HUES64 (cell line): Measurements from ENCODE around the gene OAS3.
"Not testable (repeated sequence)": the region's sequence is repeated elsewhere in the genome, so short reads cannot be mapped to it uniquely, and the experiment has no call there.

Experiments used
- H3K27ac ChIP-seq: 2 replicates; pipeline ENCODE4 v1.7.0; 2013; ENCODE audit warnings: low read depth, low read length, inconsistent platforms
- H3K27me3 ChIP-seq: 2 replicates; pipeline ENCODE4 v1.6.1; 2013; ENCODE audit warnings: mild to moderate bottlenecking, low read length; ENCODE audit not compliant: insufficient read depth
- H3K36me3 ChIP-seq: 2 replicates; pipeline ENCODE4 v1.6.1; 2013; ENCODE audit warnings: mild to moderate bottlenecking, low read length; ENCODE audit not compliant: insufficient read depth
- H3K4me1 ChIP-seq: 2 replicates; pipeline ENCODE4 v1.6.1; 2013; ENCODE audit warnings: mild to moderate bottlenecking, low read length, moderate library complexity; ENCODE audit not compliant: insufficient read depth
- H3K4me3 ChIP-seq: 2 replicates; pipeline ENCODE4 v1.5.1; 2013; ENCODE audit warnings: mild to moderate bottlenecking, low read length, moderate library complexity
- H3K9ac ChIP-seq: 2 replicates; pipeline ENCODE4 v1.6.1; 2013; ENCODE audit warnings: mild to moderate bottlenecking, low read depth, low read length
- H3K9me3 ChIP-seq: 2 replicates; pipeline ENCODE4 v1.6.1; 2013; ENCODE audit warnings: low read depth, low read length; ENCODE audit not compliant: insufficient read depth
- WGBS: fragments of 150-250, 120-280 bp; methylation state at CpG from one replicate; pipeline ENCODE4 v1.1.7; 2013; ENCODE audit warnings: missing lambda C conversion rate; 5-methylcytosine and 5-hydroxymethylcytosine counted together

OAS3 gene

DNA sequence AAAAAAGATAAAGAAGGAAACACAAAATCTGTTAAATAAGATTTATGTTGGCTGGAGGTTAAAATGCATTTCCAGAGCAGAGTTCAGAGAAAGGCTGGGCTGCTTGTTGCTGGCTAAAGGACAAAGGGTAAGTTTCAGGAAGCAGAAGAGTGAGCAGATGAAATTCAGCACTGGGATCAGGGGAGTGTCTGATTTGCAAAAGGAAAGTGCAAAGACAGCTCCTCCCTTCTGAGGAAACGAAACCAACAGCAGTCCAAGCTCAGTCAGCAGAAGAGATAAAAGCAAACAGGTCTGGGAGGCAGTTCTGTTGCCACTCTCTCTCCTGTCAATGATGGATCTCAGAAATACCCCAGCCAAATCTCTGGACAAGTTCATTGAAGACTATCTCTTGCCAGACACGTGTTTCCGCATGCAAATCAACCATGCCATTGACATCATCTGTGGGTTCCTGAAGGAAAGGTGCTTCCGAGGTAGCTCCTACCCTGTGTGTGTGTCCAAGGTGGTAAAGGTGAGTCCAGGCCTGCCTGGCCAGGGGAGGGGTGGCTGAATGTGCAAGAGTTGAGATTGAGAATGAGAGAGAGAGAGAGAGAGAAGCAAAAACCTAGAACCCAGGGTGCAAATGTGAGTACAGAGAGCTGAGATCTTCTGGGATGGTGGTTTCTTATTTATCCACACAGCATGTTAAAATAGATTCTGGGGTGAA lies 31.4 kb upstream of the OAS3 start, which contains the start of gene OAS1:
Gene OAS1 (plus strand): TSS at position 251 of the 703 bp plus-strand sequence. CDS start 78 bp downstream, at position 329.
- no peak within 1 kb of the TSS for H3K4me3 ChIP-seq
- H3K27ac ChIP-seq = no peak within 1 kb of the TSS
- no peaks in the 10 kb centered on the region for H3K36me3 ChIP-seq
- WGBS = 56% methylated on average over 4 of the region's 4 CpGs
- H3K9ac ChIP-seq = 0 out of 2 replicates have a peak within 1 kb of the TSS, but pooled peaks have one; percentile 47
- H3K27me3 ChIP-seq = no peaks in the 10 kb centered on the region
- H3K9me3 ChIP-seq = peaks cover 17% of the 10 kb centered on the region; the same call in 1 of the 2 replicates
- H3K4me1 ChIP-seq = peaks cover 7% of the 10 kb centered on the region; the same call in 1 of the 2 replicates

DNA sequence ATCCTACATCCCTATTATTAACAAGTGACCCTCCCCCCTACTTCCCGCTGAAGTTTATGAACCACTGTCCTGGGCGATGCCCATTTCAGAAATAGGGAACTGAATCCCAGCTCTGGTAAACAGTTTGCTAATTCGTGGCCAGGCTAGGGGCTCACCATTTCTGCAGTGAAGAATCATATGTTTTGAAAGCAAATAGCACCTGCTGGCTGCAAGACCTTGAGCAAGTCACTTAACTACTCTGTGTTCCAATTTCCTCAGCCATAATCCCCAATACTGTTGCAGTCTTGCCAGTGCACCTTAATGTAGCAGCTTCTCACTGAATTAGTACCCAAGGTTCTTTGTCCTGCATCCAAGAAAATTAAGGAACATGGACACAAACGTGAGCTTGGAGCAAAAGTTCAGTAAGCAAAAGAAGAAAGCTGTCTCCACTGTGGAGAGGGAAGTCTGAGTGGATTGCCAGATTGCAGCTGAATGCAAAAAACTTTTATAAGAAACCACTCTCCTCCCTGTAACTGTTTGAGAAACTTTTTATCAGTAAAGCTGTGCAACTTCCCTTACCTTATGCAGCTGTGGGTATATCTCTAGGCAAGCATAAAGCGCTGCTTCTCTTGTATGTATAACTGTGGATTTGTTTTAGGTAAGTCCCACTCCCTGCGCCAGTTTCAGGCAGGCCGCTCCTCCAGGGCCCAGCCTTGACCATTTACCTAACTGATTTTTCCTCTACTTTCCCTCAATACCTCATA lies 30.7 kb upstream of the OAS3 start:
- Histone ChIP-seq H3K27me3 (no peaks in the 10 kb centered on the region), H3K36me3 (no peaks in the 10 kb centered on the region), H3K4me3 (no peak overlapping the region), H3K9me3 (peaks cover 19% of the 10 kb centered on the region), H3K27ac (no peak overlapping the region), H3K4me1 (peaks cover 7% of the 10 kb centered on the region; the same call in 1 of the 2 replicates), H3K9ac (no peak overlapping the region)
- WGBS = 85% methylated on average over 5 of the region's 7 CpGs

DNA sequence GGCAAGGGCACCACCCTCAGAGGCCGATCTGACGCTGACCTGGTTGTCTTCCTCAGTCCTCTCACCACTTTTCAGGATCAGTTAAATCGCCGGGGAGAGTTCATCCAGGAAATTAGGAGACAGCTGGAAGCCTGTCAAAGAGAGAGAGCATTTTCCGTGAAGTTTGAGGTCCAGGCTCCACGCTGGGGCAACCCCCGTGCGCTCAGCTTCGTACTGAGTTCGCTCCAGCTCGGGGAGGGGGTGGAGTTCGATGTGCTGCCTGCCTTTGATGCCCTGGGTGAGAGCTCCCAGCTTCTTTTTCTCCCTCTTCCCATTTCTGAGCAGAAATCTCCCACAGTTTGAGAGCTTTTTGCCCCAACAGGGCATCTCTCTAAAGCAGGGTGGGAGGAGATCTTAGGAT lies 29.7 kb upstream of the OAS3 start:
- WGBS = 77% methylated on average over 12 of the region's 12 CpGs
- Histone ChIP-seq H3K27me3 (no peaks in the 10 kb centered on the region), H3K9me3 (peaks cover 28% of the 10 kb centered on the region), H3K4me3 (no peak overlapping the region), H3K27ac (no peak overlapping the region), H3K36me3 (no peaks in the 10 kb centered on the region), H3K9ac (no peak overlapping the region), H3K4me1 (peaks cover 7% of the 10 kb centered on the region; the same call in 1 of the 2 replicates)

DNA sequence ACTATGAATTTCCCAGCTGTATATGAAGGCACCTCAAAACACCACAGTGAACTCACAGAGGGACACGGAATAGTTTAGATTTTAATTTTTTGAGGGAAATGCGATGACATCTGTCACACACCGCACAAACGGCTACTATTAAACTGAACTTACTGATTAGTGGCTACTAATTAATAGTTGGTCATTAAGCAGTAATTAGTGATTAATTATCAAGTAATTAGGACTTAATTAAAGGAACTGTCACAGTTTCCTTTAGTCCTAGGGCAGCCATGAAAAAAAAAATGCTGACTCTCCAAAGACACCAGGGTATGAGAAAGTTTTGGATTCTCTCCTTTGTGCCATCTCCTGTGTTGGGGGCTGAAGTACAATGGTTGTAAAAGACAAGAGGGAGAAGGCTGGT lies 28.6 kb upstream of the OAS3 start:
- Histone ChIP-seq H3K27me3 (no peaks in the 10 kb centered on the region), H3K27ac (no peak overlapping the region), H3K4me3 (no peak overlapping the region), H3K9ac (no peak overlapping the region), H3K9me3 (peaks cover 23% of the 10 kb centered on the region), H3K36me3 (no peaks in the 10 kb centered on the region), H3K4me1 (peaks cover 7% of the 10 kb centered on the region; the same call in 1 of the 2 replicates)
- WGBS = 100% methylated on average over 4 of the region's 4 CpGs

DNA sequence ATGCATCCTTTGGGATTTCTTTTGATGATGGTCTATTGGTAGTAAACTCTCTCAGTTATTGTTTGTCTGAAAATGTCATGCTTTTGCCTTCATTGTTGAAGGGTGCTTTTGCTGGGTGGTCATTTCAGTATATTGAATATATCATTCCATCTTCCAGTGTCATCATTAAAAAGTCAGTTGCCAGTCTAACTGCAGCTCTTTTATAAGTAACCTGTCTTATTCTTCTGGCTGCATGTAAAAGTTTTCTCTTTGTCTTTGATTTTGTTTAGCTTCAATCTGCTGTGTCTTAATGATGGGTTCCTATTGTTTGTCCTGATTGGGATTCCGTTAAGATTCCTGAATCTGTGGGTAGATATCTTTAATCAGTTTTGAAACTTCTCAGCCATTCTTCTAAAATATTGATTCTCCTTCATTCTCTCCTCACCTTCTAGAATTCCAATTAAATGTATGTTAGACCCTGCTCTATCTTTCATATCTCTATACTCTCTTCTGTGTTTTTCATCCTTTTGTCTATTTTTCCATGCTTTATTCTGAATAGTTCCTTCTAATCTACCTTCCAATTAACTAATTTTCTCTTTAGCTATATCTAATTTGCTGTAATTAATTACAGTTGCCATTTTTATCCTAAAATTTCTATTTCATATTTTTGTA lies 25.1 kb upstream of the OAS3 start:
- Histone ChIP-seq H3K36me3 (no peaks in the 10 kb centered on the region), H3K4me1 (no peaks in the 10 kb centered on the region)
- WGBS = 86% methylated on average over 1 of the region's 1 CpG

DNA sequence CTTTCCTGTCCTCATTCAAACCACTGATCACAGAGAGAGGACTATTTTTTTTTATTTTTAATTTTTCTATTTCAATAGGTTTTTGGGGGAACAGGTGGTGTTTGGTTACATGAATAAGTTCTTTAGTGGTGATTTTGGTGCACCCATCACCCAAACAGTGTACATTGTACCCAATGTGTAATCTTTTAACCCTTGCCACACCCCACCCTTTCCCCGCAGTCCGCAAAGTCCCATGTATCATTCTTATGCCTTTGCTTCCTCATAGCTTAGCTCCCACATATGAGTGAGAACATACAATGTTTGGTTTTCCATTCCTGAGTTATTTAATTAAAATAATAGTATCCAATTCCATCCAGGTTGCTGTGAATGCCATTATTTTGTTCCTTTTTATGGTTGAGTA lies 24.4 kb upstream of the OAS3 start:
- H3K27ac ChIP-seq, H3K36me3 ChIP-seq, H3K4me3 ChIP-seq, H3K9ac ChIP-seq, H3K4me1 ChIP-seq, H3K27me3 ChIP-seq: not testable (repeated sequence)
- WGBS = 96% methylated on average over 2 of the region's 2 CpGs
- peaks cover 22% of the 10 kb centered on the region for H3K9me3 ChIP-seq

More for the DNA sequence above, 25.1 kb upstream of the OAS3 start:
- no peaks in the 10 kb centered on the region for H3K27me3 ChIP-seq
- no peak overlapping the region for H3K27ac ChIP-seq
- H3K9me3 ChIP-seq = peaks cover 22% of the 10 kb centered on the region
- no peak overlapping the region for H3K4me3 ChIP-seq
- H3K9ac ChIP-seq = no peak overlapping the region

DNA sequence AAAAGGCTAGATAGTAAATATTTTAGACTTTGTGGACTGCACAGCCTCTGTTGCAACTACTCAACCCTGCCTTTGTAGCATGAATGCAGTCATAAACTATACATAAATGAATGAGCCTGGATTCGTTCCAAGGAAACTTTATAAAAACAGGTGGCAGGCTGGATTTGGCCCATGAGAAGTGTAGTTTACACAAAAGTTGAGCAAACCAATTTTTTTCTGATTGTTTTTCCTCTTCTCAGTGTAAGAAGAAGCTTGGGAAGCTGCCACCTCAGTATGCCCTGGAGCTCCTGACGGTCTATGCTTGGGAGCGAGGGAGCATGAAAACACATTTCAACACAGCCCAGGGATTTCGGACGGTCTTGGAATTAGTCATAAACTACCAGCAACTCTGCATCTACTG lies 22.0 kb upstream of the OAS3 start:
- H3K4me3 ChIP-seq = no peak overlapping the region
- no peak overlapping the region for H3K27ac ChIP-seq
- H3K27me3 ChIP-seq = no peaks in the 10 kb centered on the region
- 98% methylated on average over 5 of the region's 5 CpGs for WGBS
- H3K9ac ChIP-seq = no peak overlapping the region
- H3K36me3 ChIP-seq = no peaks in the 10 kb centered on the region
- H3K4me1 ChIP-seq = no peaks in the 10 kb centered on the region
- H3K9me3 ChIP-seq = peaks cover 22% of the 10 kb centered on the region

DNA sequence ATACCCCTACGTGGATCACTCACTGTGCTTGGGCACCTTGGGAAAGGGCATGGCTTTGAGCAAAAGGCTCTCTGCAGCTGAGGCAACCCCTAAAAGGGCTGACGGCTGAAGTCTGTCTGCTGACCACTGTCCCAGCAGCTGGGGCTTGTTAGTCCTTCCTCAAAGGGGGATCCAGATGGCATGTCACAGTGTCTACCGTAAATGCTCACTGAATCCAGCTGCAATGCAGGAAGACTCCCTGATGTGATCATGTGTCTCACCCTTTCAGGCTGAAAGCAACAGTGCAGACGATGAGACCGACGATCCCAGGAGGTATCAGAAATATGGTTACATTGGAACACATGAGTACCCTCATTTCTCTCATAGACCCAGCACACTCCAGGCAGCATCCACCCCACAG lies 19.2 kb upstream of the OAS3 start:
- H3K27ac ChIP-seq = no peak overlapping the region
- 89% methylated on average over 6 of the region's 6 CpGs for WGBS
- peaks cover under 1% of the 10 kb centered on the region; the same call in 1 of the 2 replicates for H3K9me3 ChIP-seq
- H3K36me3 ChIP-seq = no peaks in the 10 kb centered on the region
- H3K9ac ChIP-seq = no peak overlapping the region
- H3K4me3 ChIP-seq = no peak overlapping the region
- H3K4me1 ChIP-seq = no peaks in the 10 kb centered on the region
- no peaks in the 10 kb centered on the region for H3K27me3 ChIP-seq

DNA sequence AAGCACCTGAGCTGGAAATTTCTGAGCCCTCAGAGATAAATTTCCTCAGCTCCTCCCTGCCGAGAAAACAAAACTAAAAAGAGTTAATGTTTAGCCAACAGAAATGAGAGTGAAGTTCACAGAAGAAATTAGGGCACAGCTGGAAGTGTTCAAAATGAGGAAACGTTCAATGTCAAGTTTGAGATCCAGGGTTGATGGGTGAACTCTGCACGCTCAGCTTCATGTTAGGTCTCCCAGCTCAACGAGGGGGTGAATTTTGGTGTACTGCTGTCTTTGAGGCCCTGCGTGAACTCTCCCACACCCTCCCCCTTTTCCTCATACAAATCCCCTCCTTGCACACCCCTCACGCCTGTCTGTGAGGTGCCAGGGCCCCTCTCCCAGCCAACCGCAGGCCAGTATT lies 13.3 kb upstream of the OAS3 start:
- H3K36me3 ChIP-seq = no peaks in the 10 kb centered on the region
- no peaks in the 10 kb centered on the region for H3K4me1 ChIP-seq
- H3K4me3 ChIP-seq = no peak overlapping the region
- H3K27me3 ChIP-seq = no peaks in the 10 kb centered on the region
- no peak overlapping the region for H3K27ac ChIP-seq
- H3K9ac ChIP-seq = no peak overlapping the region
- WGBS = 69% methylated on average over 7 of the region's 7 CpGs
- peaks cover 6% of the 10 kb centered on the region; the same call in 1 of the 2 replicates for H3K9me3 ChIP-seq

DNA sequence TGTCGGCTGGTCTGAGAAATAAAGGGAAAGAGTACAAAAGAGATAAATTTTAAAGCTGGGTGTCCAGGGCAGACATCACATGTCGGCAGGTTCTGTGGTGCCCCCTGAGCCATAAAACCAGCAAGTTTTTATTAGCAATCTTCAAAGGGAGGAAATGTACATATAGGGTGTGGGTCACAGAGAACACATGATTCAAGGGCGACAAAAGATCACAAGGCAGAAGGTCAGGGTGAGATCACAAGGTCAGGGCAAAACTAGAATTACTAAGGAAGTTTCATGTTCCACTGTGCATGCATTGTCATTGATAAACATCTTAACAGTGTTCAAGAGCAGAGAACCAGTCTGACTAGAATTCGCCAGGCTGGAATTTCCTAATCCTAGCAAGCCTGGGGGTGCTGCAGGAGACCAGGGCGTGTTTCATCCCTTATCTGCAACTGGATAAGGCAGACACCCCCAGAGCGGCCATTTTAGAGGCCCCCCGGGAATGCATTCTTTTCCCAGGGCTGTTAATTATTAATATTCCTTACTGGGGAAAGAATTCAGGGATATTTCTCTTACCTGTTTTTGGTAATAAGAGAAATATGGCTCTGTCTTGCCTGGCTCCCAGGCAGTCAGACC lies 11.7 kb upstream of the OAS3 start:
- H3K27me3 ChIP-seq, H3K9ac ChIP-seq, H3K4me1 ChIP-seq, H3K4me3 ChIP-seq, H3K36me3 ChIP-seq, H3K9me3 ChIP-seq, H3K27ac ChIP-seq: not testable (repeated sequence)
- 78% methylated on average over 6 of the region's 7 CpGs for whole genome bisulfite sequencing

DNA sequence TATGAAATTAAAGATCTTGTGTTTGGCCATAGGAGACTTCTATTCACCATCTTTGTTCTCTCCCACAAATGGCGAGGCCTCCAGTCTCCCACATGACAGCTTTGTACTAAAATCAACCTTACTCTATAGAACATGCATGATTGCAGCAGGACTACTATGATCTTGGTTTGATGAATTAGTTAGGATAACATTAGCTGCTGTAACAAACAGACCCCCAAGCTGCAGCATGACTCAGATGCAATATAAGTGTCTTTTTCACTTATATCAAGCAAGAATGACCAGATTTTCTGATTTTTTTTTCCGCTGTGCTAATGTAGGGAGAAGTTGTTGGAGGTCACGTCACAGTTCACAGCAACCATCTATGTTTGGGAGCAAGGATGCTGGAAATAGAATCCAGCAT lies 10.8 kb upstream of the OAS3 start:
- Histone ChIP-seq H3K4me1 (no peaks in the 10 kb centered on the region; the same call in 1 of the 2 replicates), H3K27me3 (no peaks in the 10 kb centered on the region), H3K27ac (no peak overlapping the region), H3K9me3 (peaks cover 6% of the 10 kb centered on the region; the same call in 1 of the 2 replicates), H3K9ac (no peak overlapping the region), H3K4me3 (no peak overlapping the region), H3K36me3 (no peaks in the 10 kb centered on the region)
- 56% methylated on average over 3 of the region's 3 CpGs for WGBS
